Esophagus squamous epithelium (tissue), 5 donors: ENCODE results near the gene CELSR3. TPM values are rescaled to one million over a fixed set of nuclear protein-coding genes. Genes with fewer than 3 reads are reported as not detected.

Experiments used
- DNase-seq: peaks from one replicate; lab custom pipeline; 2025; lab: John Stamatoyannopoulos, UW
- H3K27ac ChIP-seq, 4 donors: fragments of 200-600 bp; sonication (generic); one replicate each; pipeline ENCODE4 v1.5.1; 2016 to 2019; ENCODE audit warnings: mild to moderate bottlenecking in 1 of 4
- H3K27me3 ChIP-seq, 4 donors: fragments of 200-600 bp; sonication (generic); 1 replicate in 3 of 4; 2 replicates in 1 of 4; pipeline versions ENCODE4 v1.5.1 to v1.6.0; 2017 to 2021; ENCODE audit warnings: antibody characterized with exemption in 1 of 4
- H3K36me3 ChIP-seq, 3 donors: fragments of 200-600 bp; sonication (generic); one replicate each; pipeline ENCODE4 v1.5.1; 2016 to 2019
- H3K4me1 ChIP-seq, 3 donors: fragments of 200-600 bp; sonication (generic); one replicate each; pipeline ENCODE4 v1.5.1; 2017 to 2019
- H3K4me3 ChIP-seq, 4 donors: fragments of 200-600 bp; sonication (generic); 1 replicate in 3 of 4; 2 replicates in 1 of 4; pipeline ENCODE4 v1.5.1; 2016 to 2019; ENCODE audit warnings: mild to moderate bottlenecking in 2 of 4, moderate library complexity in 1 of 4
- H3K9me3 ChIP-seq, 3 donors: fragments of 200-600 bp; sonication (generic); one replicate each; pipeline ENCODE4 v1.5.1; 2016 to 2019
- CTCF ChIP-seq, 6 experiments: fragments of 450-650 bp in 4 of 6; fragments of 200-600 bp in 2 of 6; sonication (generic) in 2 of 6; IDR thresholded peaks; one replicate each; pipeline ENCODE4 v1.5.1; 2016 to 2019; ENCODE audit warnings: antibody characterized with exemption in 6 of 6, mild to moderate bottlenecking in 4 of 6, moderate library complexity in 4 of 6
- POLR2A ChIP-seq, 4 donors: fragments of 450-650 bp; IDR thresholded peaks; one replicate each; pipeline ENCODE4 v1.6.1; 2017; ENCODE audit warnings: antibody characterized with exemption in 4 of 4, mild to moderate bottlenecking in 4 of 4, moderate library complexity in 3 of 4
- WGBS, 2 donors: methylation state at CpG; one replicate each; pipeline ENCODE4 v1.1.5; 2018; 5-methylcytosine and 5-hydroxymethylcytosine counted together
- intact Hi-C: fragments of 100-400 bp; cut with DNase I; formaldehyde crosslinking; loops from one replicate; pipeline ENCODE4 v1.15.0; 2022
- small RNA-seq, 4 donors: library from RNA; depleted of rRNA; stranded (forward); fragments of <200 nt; gene quantifications; one replicate each; pipeline ENCODE3, GENCODE V24; 2016
- total RNA-seq, 4 donors: library from RNA; depleted of rRNA; stranded (reverse); fragments of >200 nt; gene quantifications; one replicate each; pipeline ENCODE4 v1.1.0, GENCODE V29; 2016
- donor health status: DM: yes; HTN: yes; CAD: no.

The CELSR3 gene
- total RNA-seq, 4 donors from 2014 or later: 0.31 to 0.76 (median 0.45) TPM

- no peak for DNase-seq
- no peak overlapping the region for H3K27ac ChIP-seq
- H3K9me3 ChIP-seq: no peaks in the 10 kb centered on the region
- peaks cover 0 to 28% (median 0%) of the 10 kb centered on the region in 4 donors for H3K27me3 ChIP-seq
- H3K36me3 ChIP-seq: peaks cover 0 to 50% (median 3%) of the 10 kb centered on the region in 3 donors
- TF ChIP-seq CTCF (IDR thresholded peaks at IDR 0.05) (no peak), POLR2A (IDR thresholded peaks at IDR 0.05) (no peak)
- intact Hi-C loops: no loop called here
- WGBS, 2 donors: 85 to 100% methylated on average over 4 to 8 of the region's 22 CpGs
- H3K4me3 ChIP-seq: no peak overlapping the region
- peaks cover 23 to 59% (median 31%) of the 10 kb centered on the region in 3 donors for H3K4me1 ChIP-seq
Measured at GRCh38 chr3:48591886-48592518, 70.7 kb downstream of the CELSR3 start.

- intact Hi-C loops: no loop called here
- H3K4me1 ChIP-seq: peaks cover 23 to 53% (median 31%) of the 10 kb centered on the region in 3 donors
- H3K27ac ChIP-seq: no peak overlapping the region
- peaks cover 0 to 28% (median 0%) of the 10 kb centered on the region in 4 donors for H3K27me3 ChIP-seq
- 89 to 100% methylated on average over 2 to 7 of the region's 14 CpGs for WGBS, 2 donors
- H3K4me3 ChIP-seq: no peak overlapping the region
- no peaks in the 10 kb centered on the region for H3K9me3 ChIP-seq
- no peak for TF ChIP-seq POLR2A (IDR thresholded peaks at IDR 0.05)
- no peak for TF ChIP-seq CTCF (IDR thresholded peaks at IDR 0.05)
- H3K36me3 ChIP-seq: peaks cover 0 to 56% (median 5%) of the 10 kb centered on the region in 3 donors
- DNase-seq: no peak
Measured at GRCh38 chr3:48591436-48591835, 71.2 kb downstream of the CELSR3 start.

GRCh38 chr3:48588230-48588629 is 74.5 kb downstream of the CELSR3 start:
- no peak overlapping the region for H3K27ac ChIP-seq
- no peak for TF ChIP-seq CTCF (IDR thresholded peaks at IDR 0.05)
- TF ChIP-seq POLR2A (IDR thresholded peaks at IDR 0.05): no peak
- no peaks in the 10 kb centered on the region for H3K9me3 ChIP-seq
- H3K4me3 ChIP-seq: no peak overlapping the region
- 82% methylated on average over 5 of the region's 15 CpGs; no CpG with 5 or more reads in 1 of the 2 donors for WGBS, 2 donors
- peaks cover 0 to 6% (median 0%) of the 10 kb centered on the region in 4 donors for H3K27me3 ChIP-seq
- H3K36me3 ChIP-seq: peaks cover 3 to 88% (median 11%) of the 10 kb centered on the region in 3 donors
- DNase-seq: no peak
- H3K4me1 ChIP-seq: peaks cover 0 to 21% (median under 1%) of the 10 kb centered on the region in 3 donors
- intact Hi-C loops: no loop called here

- Histone ChIP-seq H3K27ac (no peak overlapping the region), H3K4me3 (no peak overlapping the region), H3K36me3 (peaks cover 4 to 91% (median 11%) of the 10 kb centered on the region in 3 donors), H3K4me1 (peaks cover 0 to 16% (median 0%) of the 10 kb centered on the region in 3 donors), H3K9me3 (no peaks in the 10 kb centered on the region), H3K27me3 (peaks cover 0 to under 1% (median 0%) of the 10 kb centered on the region in 4 donors)
- WGBS, 2 donors: 86 to 100% methylated on average over 4 to 11 of the region's 11 CpGs
- TF ChIP-seq CTCF (IDR thresholded peaks at IDR 0.05) (no peak), POLR2A (IDR thresholded peaks at IDR 0.05) (no peak)
- DNase-seq: no peak
- intact Hi-C loops: no loop called here
Measured at GRCh38 chr3:48587686-48588085, 75.0 kb downstream of the CELSR3 start.

Small RNAs within 50 kb of the gene (small RNA-seq; reads per million reads assigned to genes)
- 0 reads per million in 4 donors for gene AC141002.1

Other genes starting within 250 kb of the CELSR3 start
- 100 to 1,000 TPM in 3 of 4 donors, 10 to 100 TPM in 1; 57.7 to 215 (median 128) TPM for gene PLXNB1, start 232.8 kb downstream of the CELSR3 start, total RNA-seq
- gene CCDC51, start 222.8 kb downstream of the CELSR3 start, total RNA-seq: 10 to 100 TPM; 15.1 to 31.3 (median 18.2) TPM
- gene TMA7, start 222.6 kb downstream of the CELSR3 start, total RNA-seq: 100 to 1,000 TPM; 293 to 431 (median 357) TPM
- 1 to 10 TPM; 4.8 to 8.9 (median 7.1) TPM for gene ATRIP, start 216.1 kb downstream of the CELSR3 start, total RNA-seq
- 100 to 1,000 TPM in 2 of 4 donors, 10 to 100 TPM in 2; 71.8 to 138 (median 115) TPM for gene SHISA5, start 158.7 kb downstream of the CELSR3 start, total RNA-seq
- 10 to 100 TPM in 1 of 4 donors, 1 to 10 TPM in 3; 6.7 to 10.2 (median 8.0) TPM for gene PFKFB4, start 106.1 kb downstream of the CELSR3 start, total RNA-seq
- 1 to 10 TPM; 2.6 to 5.3 (median 3.4) TPM for gene UCN2, start 99.1 kb downstream of the CELSR3 start, total RNA-seq
- 100 to 1,000 TPM in 1 of 4 donors, 10 to 100 TPM in 3; 52.8 to 125 (median 69.0) TPM for gene COL7A1, start 67.6 kb downstream of the CELSR3 start, total RNA-seq
- gene UQCRC1, start 53.2 kb downstream of the CELSR3 start, total RNA-seq: 100 to 1,000 TPM; 213 to 471 (median 356) TPM
- gene TMEM89, start 41.1 kb downstream of the CELSR3 start, total RNA-seq: not detected
- 1 to 10 TPM; 7.7 to 9.4 (median 9.0) TPM for gene SLC26A6, start 27.4 kb downstream of the CELSR3 start, total RNA-seq
- gene NCKIPSD, start 23.0 kb upstream of the CELSR3 start, total RNA-seq: 10 to 100 TPM; 12.4 to 16.8 (median 15.0) TPM
- 10 to 100 TPM; 52.1 to 94.6 (median 67.9) TPM for gene IP6K2, start 54.3 kb upstream of the CELSR3 start, total RNA-seq
- 10 to 100 TPM; 25.4 to 51.6 (median 35.3) TPM for gene PRKAR2A, start 185.0 kb upstream of the CELSR3 start, total RNA-seq
- 10 to 100 TPM in 2 of 4 donors, 1 to 10 TPM in 2; 4.2 to 19.6 (median 11.7) TPM for gene SLC25A20, start 236.0 kb upstream of the CELSR3 start, total RNA-seq